PC-9 (cell line): ENCODE results near the gene DDR2. TPM values are rescaled to one million over a fixed set of nuclear protein-coding genes. Genes with fewer than 3 reads are reported as not detected.
"Not testable (repeated sequence)": the region's sequence is repeated elsewhere in the genome, so short reads cannot be mapped to it uniquely, and the experiment has no call there.

Source experiments
- BruUV-seq: library from RNA; stranded (reverse); fragments of 400-500 nt; replicated peaks from 2 replicates; lab custom pipeline; 2021; lab: Mats Ljungman, UMichigan
- CTCF ChIA-PET: fragments of 300-600 bp; sonication (Branson Sonifier 250); formaldehyde crosslinking; loops from one replicate; lab custom pipeline; 2022; ENCODE audit warnings: antibody characterized with exemption; lab: Charles Lee
- POLR2A ChIA-PET: fragments of 300-600 bp; sonication (Branson Sonifier 250); formaldehyde crosslinking; loops from one replicate; lab custom pipeline; 2022; ENCODE audit warnings: antibody characterized with exemption; ENCODE audit not compliant: unreplicated experiment; lab: Charles Lee
- DNase-seq, 2 experiments: peaks; one replicate each; pipeline versions ENCODE4 v3.0.0 to v3.0.0-alpha.2; 2015 to 2022; ENCODE audit warnings: mixed read lengths in 1 of 2
- H2AFZ ChIP-seq: fragments of 200-600 bp; sonication (generic); 2 replicates; pipeline ENCODE4 v1.8.1; 2017; ENCODE audit warnings: antibody characterized with exemption
- H3F3A ChIP-seq: fragments of 200-600 bp; sonication (generic); 2 replicates; pipeline ENCODE4 v1.8.1; 2017; ENCODE audit warnings: antibody characterized with exemption, mild to moderate bottlenecking, low read depth; ENCODE audit not compliant: insufficient read depth
- H3K27ac ChIP-seq: fragments of 200-600 bp; sonication (generic); 2 replicates; pipeline ENCODE4 v1.6.1; 2016; ENCODE audit warnings: mixed run types
- H3K27me3 ChIP-seq: fragments of 200-600 bp; sonication (generic); 2 replicates; pipeline ENCODE4 v1.6.1; 2016; ENCODE audit warnings: low read depth, mixed run types; ENCODE audit not compliant: insufficient read depth
- H3K36me3 ChIP-seq: fragments of 200-600 bp; sonication (generic); 2 replicates; pipeline ENCODE4 v1.6.1; 2016; ENCODE audit warnings: low read depth, mixed run types
- H3K4me1 ChIP-seq: fragments of 200-600 bp; sonication (generic); replicated peaks from 2 replicates; pipeline ENCODE4 v1.6.1; 2016; ENCODE audit warnings: mixed run types; ENCODE audit not compliant: insufficient read depth
- H3K4me2 ChIP-seq: fragments of 200-600 bp; sonication (generic); 2 replicates; pipeline ENCODE4 v1.6.1; 2017; ENCODE audit warnings: mixed run types
- H3K4me3 ChIP-seq: fragments of 200-600 bp; sonication (generic); 2 replicates; pipeline ENCODE4 v1.6.1; 2016; ENCODE audit warnings: mixed run types
- H3K79me2 ChIP-seq: fragments of 200-600 bp; sonication (generic); 2 replicates; pipeline ENCODE4 v1.6.1; 2017; ENCODE audit warnings: low read depth, mixed run types
- H3K9me2 ChIP-seq: fragments of 200-600 bp; sonication (generic); 2 replicates; pipeline ENCODE4 v1.8.1; 2017; ENCODE audit warnings: mild to moderate bottlenecking; ENCODE audit not compliant: insufficient read depth
- H3K9me3 ChIP-seq: fragments of 200-600 bp; sonication (generic); 2 replicates; pipeline ENCODE4 v1.8.1; 2016; ENCODE audit warnings: low read depth; ENCODE audit not compliant: insufficient read depth
- H4K20me1 ChIP-seq: fragments of 200-600 bp; sonication (generic); 2 replicates; pipeline ENCODE4 v1.8.1; 2017; ENCODE audit not compliant: insufficient read depth
- CTCF ChIP-seq: fragments of 200-600 bp; sonication (generic); conservative IDR thresholded peaks from 2 replicates; pipeline ENCODE4 v1.6.1; 2017; ENCODE audit warnings: mixed run types, antibody characterized with exemption, mild to moderate bottlenecking, moderate library complexity
- intact Hi-C: fragments of 100-400 bp; cut with micrococcal nuclease; formaldehyde crosslinking; loops from one replicate; pipeline ENCODE4 v1.10.0; 2022; ENCODE audit not compliant: unreplicated experiment
- total RNA-seq: library from RNA; stranded (reverse); gene quantifications from 2 replicates; pipeline ENCODE4 v1.2.3, GENCODE V29; 2021

DDR2 gene
- total RNA-seq, 1 experiment from 2014 or later = 0.35 TPM

GRCh38 chr1:162796617-162797279 is 164.5 kb downstream of the DDR2 start:
- H3K27me3 ChIP-seq, H3K4me2 ChIP-seq, POLR2A ChIA-PET, H3K4me3 ChIP-seq, H2AFZ ChIP-seq, H3K9me3 ChIP-seq, H4K20me1 ChIP-seq, H3K79me2 ChIP-seq, BruUV-seq, H3K4me1 ChIP-seq, intact Hi-C loops, CTCF ChIA-PET, H3K36me3 ChIP-seq, DNase-seq, H3K9me2 ChIP-seq, H3F3A ChIP-seq, H3K27ac ChIP-seq: not testable (repeated sequence)

GRCh38 chr1:162799995-162800830 is 167.9 kb downstream of the DDR2 start:
- ChIA-PET POLR2A (interaction anchor here (0.7 kb wide), 1 partner anchor 547 kb away, joined by 3 read pairs; no protein-coding TSS in a partner anchor), CTCF (interaction anchor here (0.6 to 1.2 kb wide), 6 partner anchors 177 to 1803 kb away, joined by 3 to 10 read pairs (median 4); no protein-coding TSS in a partner anchor)
- not testable (repeated sequence) for H3K4me3 ChIP-seq, H3K4me2 ChIP-seq, H3F3A ChIP-seq, H3K9me2 ChIP-seq, H3K36me3 ChIP-seq, H4K20me1 ChIP-seq, H3K27me3 ChIP-seq, H3K4me1 ChIP-seq, H3K9me3 ChIP-seq, H3K79me2 ChIP-seq, H2AFZ ChIP-seq, BruUV-seq
- H3K27ac ChIP-seq = 0 out of 2 replicates have a peak overlapping the region, but pooled peaks have one; percentile 19
- DNase-seq = peak; percentile 54 to 65
- peak; percentile 77 for TF ChIP-seq CTCF
- intact Hi-C loops = loop anchor here (1.0 kb wide), 1 partner anchor 187 kb away; no protein-coding TSS in a partner anchor

GRCh38 chr1:162807503-162807902 is 175.2 kb downstream of the DDR2 start:
- H2AFZ ChIP-seq, H4K20me1 ChIP-seq, intact Hi-C loops, H3F3A ChIP-seq, H3K9me2 ChIP-seq, POLR2A ChIA-PET, H3K9me3 ChIP-seq, H3K27ac ChIP-seq, H3K27me3 ChIP-seq, H3K79me2 ChIP-seq, H3K36me3 ChIP-seq, H3K4me1 ChIP-seq, CTCF ChIA-PET, H3K4me3 ChIP-seq, DNase-seq, BruUV-seq, H3K4me2 ChIP-seq: not testable (repeated sequence)

- BruUV-seq = TSS peak; percentile 65
- H3K79me2 ChIP-seq, H3K9me2 ChIP-seq, H3K4me3 ChIP-seq, H3K36me3 ChIP-seq, DNase-seq, H4K20me1 ChIP-seq, H3K27ac ChIP-seq, H3K9me3 ChIP-seq, POLR2A ChIA-PET, H3F3A ChIP-seq, intact Hi-C loops, H3K27me3 ChIP-seq, H2AFZ ChIP-seq, H3K4me2 ChIP-seq, CTCF ChIA-PET, H3K4me1 ChIP-seq: not testable (repeated sequence)
These were observed 180.1 kb downstream of the DDR2 start for GRCh38 chr1:162812357-162812756.

- H3K4me3 ChIP-seq, H4K20me1 ChIP-seq, H2AFZ ChIP-seq, H3F3A ChIP-seq, H3K9me3 ChIP-seq, POLR2A ChIA-PET, H3K9me2 ChIP-seq, CTCF ChIA-PET, intact Hi-C loops, H3K27me3 ChIP-seq, H3K36me3 ChIP-seq, H3K27ac ChIP-seq, DNase-seq, H3K4me2 ChIP-seq, H3K79me2 ChIP-seq, BruUV-seq: not testable (repeated sequence)
- H3K4me1 ChIP-seq = peaks cover 16% of the 10 kb centered on the region
These were observed 185.9 kb downstream of the DDR2 start for GRCh38 chr1:162818136-162818535.

GRCh38 chr1:162818666-162819065 is 186.4 kb downstream of the DDR2 start:
- CTCF ChIA-PET, H3F3A ChIP-seq, H3K4me3 ChIP-seq, BruUV-seq, POLR2A ChIA-PET, H3K9me2 ChIP-seq, intact Hi-C loops, H3K9me3 ChIP-seq, H3K27me3 ChIP-seq, H4K20me1 ChIP-seq, H3K27ac ChIP-seq, H3K79me2 ChIP-seq, H3K4me2 ChIP-seq, DNase-seq, H2AFZ ChIP-seq, H3K36me3 ChIP-seq: not testable (repeated sequence)
- peaks cover 16% of the 10 kb centered on the region for H3K4me1 ChIP-seq
